ENCODE results near the gene PRMT6.

- no peak for TF ChIP-seq YY1 (IDR thresholded peaks at IDR 0.05; ENCODE audit: insufficient read depth, insufficient read length)
- no peak for TF ChIP-seq SUZ12 (IDR thresholded peaks at IDR 0.05; ENCODE audit: extremely low read depth, insufficient read depth, insufficient read length)
- TF ChIP-seq ZNF274 (IDR thresholded peaks at IDR 0.05; ENCODE audit: low read depth, low read length), result no peak
Measured at GRCh38 chr1:107047602-107048001, 8.9 kb upstream of the PRMT6 start.

Measured in NT2/D1 (cell line).